GM21737 (cell line): ENCODE measurements around the gene SH2D7.

Experiments used
- ATAC-seq: cut with Tn5 transposase; IDR thresholded peaks from one replicate; pipeline ENCODE4 v1.9.1; 2021; ENCODE audit warnings: mild to moderate bottlenecking, moderate library complexity; ENCODE audit not compliant: unreplicated experiment

SH2D7 gene

GRCh38 chr15:78059110-78059839 lies 33.1 kb upstream of the SH2D7 start:
- no peak for ATAC-seq

GRCh38 chr15:78060232-78060631 lies 32.1 kb upstream of the SH2D7 start:
- ATAC-seq = no peak

- ATAC-seq = no peak
These were observed 30.4 kb upstream of the SH2D7 start for GRCh38 chr15:78061963-78062427.

DNA sequence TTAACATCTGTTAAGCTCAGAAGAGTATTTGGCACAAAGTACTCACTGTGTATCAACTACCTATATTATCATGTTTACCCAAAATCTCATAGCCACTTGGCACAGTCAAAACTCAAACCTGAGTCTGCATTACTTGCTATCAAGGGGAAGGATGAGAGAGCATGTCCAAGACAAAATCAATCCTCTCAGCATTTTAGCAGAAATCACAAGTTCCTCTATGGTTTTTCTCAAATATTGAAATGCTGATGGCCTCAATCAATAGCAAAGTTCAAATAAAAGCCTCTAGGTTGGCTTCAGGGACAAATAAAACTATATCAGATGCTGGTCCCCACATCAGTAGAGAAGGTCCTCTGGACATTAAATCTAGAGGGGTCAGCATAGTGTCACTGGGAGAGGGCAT lies 29.1 kb upstream of the SH2D7 start:
- no peak for ATAC-seq

DNA sequence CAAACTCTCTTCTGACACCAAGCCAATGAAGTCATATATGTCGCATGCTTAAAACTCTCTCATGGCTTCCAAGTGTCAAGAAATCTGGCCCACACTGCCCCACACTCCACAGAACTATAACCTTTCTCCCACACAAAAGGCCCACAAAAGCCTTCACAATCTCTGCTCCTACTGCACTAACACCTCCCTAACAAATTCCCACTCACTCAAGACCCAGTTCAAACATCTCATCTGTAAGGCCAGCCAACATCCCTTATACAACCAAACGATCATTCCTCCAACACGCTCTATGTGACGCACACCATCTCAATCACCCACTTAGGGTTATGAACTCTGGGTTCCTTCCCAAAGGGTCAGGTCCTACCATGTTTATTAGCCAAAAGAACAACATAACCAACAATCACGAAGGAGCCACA lies 28.4 kb upstream of the SH2D7 start:
- ATAC-seq = no peak

DNA sequence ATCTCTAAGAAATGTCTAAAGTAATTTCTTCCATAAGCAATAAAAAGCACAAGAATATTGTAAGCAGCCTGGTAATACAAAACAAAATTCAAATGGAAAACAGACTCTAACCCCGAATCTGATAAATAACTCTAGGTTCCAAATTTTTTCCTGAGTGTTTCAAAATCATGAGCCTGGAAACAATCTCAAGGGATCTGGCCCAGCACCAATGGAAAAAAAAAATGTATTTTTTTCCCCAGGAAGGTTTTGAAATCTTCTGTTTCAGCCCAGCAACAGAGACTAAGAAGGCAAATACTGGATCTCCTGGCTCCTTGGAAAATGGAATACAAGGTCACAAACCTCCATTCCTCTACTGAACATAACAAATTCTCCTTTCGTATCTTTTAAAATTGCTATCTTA lies 27.8 kb upstream of the SH2D7 start:
- ATAC-seq = no peak

DNA sequence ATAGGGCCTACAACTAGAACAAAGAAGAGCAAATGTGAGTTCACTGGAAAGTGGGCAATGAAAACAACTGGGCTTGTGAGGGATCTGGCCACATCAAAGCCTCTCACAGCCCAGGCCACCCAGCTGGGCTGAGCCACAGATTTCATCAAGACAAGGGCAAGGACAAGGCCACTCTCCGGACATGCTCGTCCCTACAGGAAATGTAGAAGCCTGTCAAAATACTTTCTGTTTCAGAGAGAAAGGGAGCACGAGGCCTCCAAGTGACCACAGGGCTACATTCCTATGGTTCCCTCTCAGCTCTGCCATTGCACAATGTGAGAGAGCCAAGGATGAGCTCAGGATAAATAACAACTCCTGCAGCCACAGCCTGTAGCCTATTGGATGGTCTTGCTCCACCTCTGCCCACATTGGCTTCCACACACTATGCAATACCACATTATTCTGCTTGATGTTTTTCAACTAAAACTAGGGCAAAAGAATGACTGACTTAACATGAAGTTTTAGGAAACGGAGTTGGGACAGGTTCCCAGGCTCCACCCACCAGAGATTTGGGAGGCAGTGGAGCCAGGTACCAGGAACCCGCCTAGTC lies 27.0 kb upstream of the SH2D7 start:
- ATAC-seq = no peak

GRCh38 chr15:78065973-78066946 lies 26.1 kb upstream of the SH2D7 start:
- ATAC-seq = peak; percentile 38

DNA sequence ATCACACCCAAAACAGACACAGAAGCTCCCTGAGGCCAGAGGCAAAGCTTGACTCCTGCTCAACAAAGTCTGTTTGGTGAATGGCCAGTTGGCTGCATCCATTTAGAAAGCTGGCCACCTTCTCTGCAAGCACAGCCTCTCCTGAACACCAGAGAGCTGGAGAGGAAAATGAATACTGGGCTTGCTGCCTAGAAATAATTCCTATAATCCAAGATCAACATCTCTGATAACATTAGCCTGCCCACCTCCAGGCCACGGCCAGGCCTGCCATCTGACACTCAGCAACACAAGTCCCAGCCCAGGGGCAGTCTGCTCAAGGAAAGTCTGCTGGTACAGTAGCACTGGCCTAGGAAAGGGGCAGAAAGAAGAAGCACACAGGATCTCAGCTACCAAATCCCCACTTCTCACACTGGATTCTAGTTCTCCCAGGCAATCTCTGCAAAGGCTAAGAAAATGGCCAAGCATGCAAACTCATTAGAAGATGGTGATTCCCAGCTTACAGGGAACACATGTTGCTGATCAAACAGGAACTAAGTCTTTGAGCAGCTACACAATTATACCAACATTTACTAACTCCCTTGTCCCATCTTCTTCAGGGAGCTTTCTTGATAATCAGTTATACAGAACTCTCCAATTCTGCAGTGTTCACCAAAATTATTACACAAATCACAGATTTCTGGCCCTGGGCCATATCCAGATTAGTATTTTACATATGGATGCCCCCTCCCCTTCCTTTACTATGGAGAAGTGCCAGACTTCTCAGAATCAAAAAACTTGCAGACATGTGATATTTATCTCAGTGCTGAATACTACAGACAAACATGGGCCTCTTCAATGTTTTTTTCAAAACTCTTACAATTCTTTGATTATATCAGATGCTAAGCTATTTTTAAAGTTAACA lies 24.8 kb upstream of the SH2D7 start:
- ATAC-seq = no peak

GRCh38 chr15:78069052-78069414 lies 23.3 kb upstream of the SH2D7 start:
- ATAC-seq = peak; percentile 15

- ATAC-seq = no peak
These were observed 22.8 kb upstream of the SH2D7 start for GRCh38 chr15:78069462-78070029.

DNA sequence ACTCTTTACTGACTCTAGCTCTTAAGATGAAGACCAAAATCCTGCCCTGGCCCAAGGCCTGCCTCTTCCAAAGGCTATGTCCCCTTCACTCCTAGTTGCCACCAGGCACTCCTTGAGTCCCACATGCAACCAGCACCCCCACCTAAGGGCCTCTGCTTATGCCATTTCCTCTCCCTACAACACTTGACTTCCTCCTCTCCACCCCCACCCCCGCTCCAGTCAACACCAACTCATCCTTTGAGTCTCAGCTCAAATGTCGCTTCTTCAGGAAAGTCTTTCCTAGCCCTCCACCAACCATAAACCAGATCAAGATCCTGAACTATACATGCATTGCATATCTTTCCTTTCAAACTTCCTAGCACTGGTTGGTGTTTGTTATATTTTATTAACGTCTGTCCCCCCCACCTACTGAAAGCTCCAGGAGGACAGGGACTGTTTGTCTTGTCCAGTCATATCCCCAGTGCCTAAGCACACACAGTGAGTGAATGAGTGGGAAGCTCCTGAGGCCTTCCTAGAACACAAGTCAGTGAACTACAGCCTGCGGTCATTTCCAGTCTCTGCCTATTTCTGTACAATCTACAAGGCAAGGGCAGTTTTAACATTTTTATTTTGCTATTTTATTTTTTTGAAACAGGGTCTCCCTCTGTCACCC lies 22.2 kb upstream of the SH2D7 start:
- no peak for ATAC-seq

- ATAC-seq = no peak
These were observed 21.0 kb upstream of the SH2D7 start for GRCh38 chr15:78071383-78071782.

DNA sequence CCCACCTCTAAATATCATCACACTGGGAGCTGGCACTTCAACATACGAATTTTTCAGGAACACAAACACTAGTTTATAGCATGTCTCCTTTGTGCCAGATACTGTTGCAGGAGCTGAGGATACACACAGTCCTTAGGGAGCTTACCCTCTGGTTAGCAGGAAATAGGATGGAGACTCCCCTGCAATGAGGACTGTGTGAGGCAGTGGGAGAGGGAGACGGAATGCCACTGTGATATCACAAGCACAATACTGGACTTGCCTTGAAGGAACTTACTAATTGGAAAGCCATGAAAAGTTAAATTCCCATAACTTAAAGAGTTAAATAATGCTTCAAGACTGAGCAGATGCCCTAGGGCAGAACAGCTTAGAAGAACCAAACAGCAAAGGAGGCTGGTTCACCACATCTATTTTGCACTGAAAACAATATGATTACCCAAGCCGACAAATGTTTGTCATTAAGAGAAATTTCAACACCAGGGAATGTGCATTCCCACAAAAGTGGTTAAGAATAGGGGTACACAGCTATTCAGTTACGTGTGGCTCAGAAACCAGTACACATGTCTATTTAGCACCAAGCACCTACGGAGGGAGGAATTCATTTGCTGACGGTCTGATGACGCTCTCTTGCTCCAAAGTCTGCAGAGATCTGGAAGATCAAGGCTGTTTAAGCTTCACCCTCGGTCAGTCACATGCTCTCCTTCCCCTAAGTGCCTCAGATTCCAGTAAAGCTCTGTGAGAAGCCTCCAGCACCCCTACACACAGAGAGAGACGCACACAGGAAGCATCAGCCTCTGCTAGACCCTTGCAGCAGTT lies 20.1 kb upstream of the SH2D7 start:
- no peak for ATAC-seq

DNA sequence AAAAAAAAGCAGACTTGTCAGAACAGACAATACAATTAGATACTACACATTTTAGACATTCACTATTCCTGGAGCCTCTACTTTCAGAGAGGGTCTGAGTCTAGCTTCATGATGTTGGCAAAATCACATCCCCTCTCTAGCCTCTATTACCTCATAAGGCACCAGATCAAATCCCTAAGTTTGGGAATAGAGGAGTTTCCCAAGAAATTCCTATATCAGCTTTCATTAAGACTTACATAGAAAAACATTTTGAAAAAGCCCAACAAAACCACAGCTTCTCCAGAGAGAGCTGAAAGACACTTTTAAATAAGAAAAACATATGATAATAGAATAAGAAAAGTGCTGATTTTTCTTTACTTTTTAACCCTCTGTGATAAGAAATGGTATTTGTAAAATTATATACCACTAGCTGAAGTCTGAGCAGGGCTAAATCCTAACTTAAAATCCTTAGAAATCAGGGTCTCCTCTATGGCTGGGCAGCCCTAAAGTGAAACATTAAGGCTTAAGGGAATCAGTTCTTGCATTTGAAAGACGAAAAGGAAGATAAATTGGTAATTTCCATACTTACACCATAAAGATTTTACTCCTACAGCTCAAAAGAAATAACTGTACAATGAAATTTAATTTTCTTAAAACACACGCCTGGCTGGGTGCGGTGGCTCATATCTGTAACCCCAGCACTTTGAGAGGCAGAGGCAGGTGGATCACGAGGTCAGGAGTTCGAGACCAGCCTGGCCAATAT lies 19.1 kb upstream of the SH2D7 start:
- no peak for ATAC-seq

GRCh38 chr15:78075490-78076230 lies 16.7 kb upstream of the SH2D7 start:
- ATAC-seq = no peak

GRCh38 chr15:78076231-78077052 lies 15.9 kb upstream of the SH2D7 start:
- no peak for ATAC-seq
